ENCODE measurements around the gene PIP4K2A.

GRCh38 chr10:22633528-22633927, 80.8 kb downstream of the PIP4K2A start:
- TF ChIP-seq GATA2 (IDR thresholded peaks at IDR 0.05; ENCODE audit: insufficient read depth, insufficient read length, low read depth, low read length) = no peak
- TF ChIP-seq POLR2A (IDR thresholded peaks at IDR 0.05; ENCODE audit: low read depth, low read length) = no peak
